Gastroesophageal sphincter (tissue), 4 donors: Measurements from ENCODE around the gene ARID1B. TPM values are rescaled to one million over a fixed set of nuclear protein-coding genes. Genes with fewer than 3 reads are reported as not detected.

ENCODE experiments used
- ATAC-seq: fragments of 150-250 bp; one replicate; pipeline ENCODE4 v1.9.1; 2016; ENCODE audit warnings: mild to moderate bottlenecking, moderate library complexity
- H3K27ac ChIP-seq, 4 donors: fragments of 200-600 bp; sonication (generic) in 3 of 4; 1 replicate in 3 of 4; 2 replicates in 1 of 4; pipeline ENCODE4 v1.5.1; 2016 to 2019
- H3K27me3 ChIP-seq: fragments of 200-600 bp; sonication (generic); one replicate; pipeline ENCODE4 v1.5.1; 2019
- H3K36me3 ChIP-seq, 2 donors: fragments of 200-600 bp; sonication (generic); one replicate each; pipeline ENCODE4 v1.5.1; 2019; ENCODE audit warnings: control low read depth in 1 of 2
- H3K4me1 ChIP-seq, 3 donors: fragments of 200-600 bp; sonication (generic); 1 replicate in 2 of 3; 2 replicates in 1 of 3; pipeline ENCODE4 v1.5.1; 2016 to 2019; ENCODE audit warnings: control low read depth in 2 of 3
- H3K4me3 ChIP-seq, 2 donors: fragments of 200-600 bp; sonication (generic); one replicate each; pipeline ENCODE4 v1.5.1; 2019; ENCODE audit warnings: mild to moderate bottlenecking in 1 of 2, moderate library complexity in 1 of 2
- H3K9me3 ChIP-seq, 3 donors: fragments of 200-600 bp; sonication (generic); one replicate each; pipeline ENCODE4 v1.5.1; 2017 to 2019; ENCODE audit warnings: control low read depth in 2 of 3
- EP300 ChIP-seq: sonication (generic); formaldehyde crosslinking; IDR thresholded peaks from one replicate; pipeline ENCODE4 v1.6.1; 2017; ENCODE audit warnings: antibody characterized with exemption, mild to moderate bottlenecking
- POLR2A ChIP-seq, 2 donors: fragments of 450-650 bp; IDR thresholded peaks; one replicate each; pipeline ENCODE4 v1.6.1; 2017; ENCODE audit warnings: antibody characterized with exemption in 2 of 2, mild to moderate bottlenecking in 2 of 2, moderate library complexity in 1 of 2
- POLR2AphosphoS5 ChIP-seq: sonication (generic); formaldehyde crosslinking; IDR thresholded peaks from one replicate; pipeline ENCODE4 v1.6.1; 2017; ENCODE audit warnings: antibody characterized with exemption
- WGBS, 2 donors: methylation state at CpG; one replicate each; pipeline ENCODE4 v1.1.5; 2018; ENCODE audit warnings: low coverage in 1 of 2; 5-methylcytosine and 5-hydroxymethylcytosine counted together
- total RNA-seq, 4 donors: library from RNA; depleted of rRNA; stranded (reverse); fragments of >200 nt; gene quantifications; one replicate each; pipeline ENCODE4 v1.1.0, GENCODE V29; 2016
- TF ChIP-seq, protein P1 (sequence below), 4 experiments: fragments of 200-600 bp in 2 of 4; fragments of 450-650 bp in 2 of 4; sonication (generic) in 1 of 4; IDR thresholded peaks; one replicate each; pipeline ENCODE4 v1.5.1; 2017 to 2019; ENCODE audit warnings: antibody characterized with exemption in 4 of 4, mild to moderate bottlenecking in 2 of 4, moderate library complexity in 2 of 4

Gene ARID1B
- total RNA-seq, 4 donors from 2014 or later: 40.0 to 106 (median 79.7) TPM

DNA sequence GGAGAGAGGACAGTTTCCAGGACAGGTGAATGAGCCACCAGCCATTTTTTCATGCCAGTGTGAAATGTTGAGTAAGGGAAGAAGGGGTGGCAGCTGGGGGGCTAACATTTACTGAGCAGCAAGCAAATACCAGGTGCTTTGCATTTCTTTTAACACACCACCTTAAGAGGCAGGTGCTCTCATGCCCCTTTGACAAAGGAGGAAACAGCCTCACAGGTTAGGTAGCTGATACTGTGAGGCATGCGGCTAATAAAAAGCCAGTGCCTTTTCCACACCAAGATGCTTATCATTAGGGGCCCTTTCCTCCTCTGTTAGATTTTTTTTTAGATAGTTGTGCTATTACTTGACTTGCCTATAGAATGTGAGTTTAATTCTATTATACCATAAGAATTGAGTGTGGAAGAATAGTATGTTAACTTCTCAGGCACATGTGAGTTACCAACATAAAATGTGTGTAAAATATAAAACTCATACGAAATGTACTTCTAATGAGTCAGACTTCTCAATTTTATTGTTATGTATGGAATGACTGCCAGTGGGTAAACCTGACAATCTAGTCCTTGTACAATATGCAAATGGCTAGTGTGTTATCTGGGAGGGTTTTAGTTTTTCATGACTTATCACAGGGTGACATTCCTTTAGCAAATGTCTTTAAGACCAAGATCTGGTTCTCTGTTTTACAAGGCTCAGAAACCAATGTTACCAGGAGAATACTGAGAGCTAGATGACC lies 286.2 kb downstream of the ARID1B start:
- no peak overlapping the region for H3K4me3 ChIP-seq
- H3K27ac ChIP-seq: no peak overlapping the region
- WGBS, 2 donors: 81 to 88% methylated on average over 2 of the region's 2 CpGs
- no peak for TF ChIP-seq POLR2A (IDR thresholded peaks at IDR 0.05)
- TF ChIP-seq EP300: no peak
- TF ChIP-seq POLR2AphosphoS5: no peak
- TF ChIP-seq, protein P1, sequence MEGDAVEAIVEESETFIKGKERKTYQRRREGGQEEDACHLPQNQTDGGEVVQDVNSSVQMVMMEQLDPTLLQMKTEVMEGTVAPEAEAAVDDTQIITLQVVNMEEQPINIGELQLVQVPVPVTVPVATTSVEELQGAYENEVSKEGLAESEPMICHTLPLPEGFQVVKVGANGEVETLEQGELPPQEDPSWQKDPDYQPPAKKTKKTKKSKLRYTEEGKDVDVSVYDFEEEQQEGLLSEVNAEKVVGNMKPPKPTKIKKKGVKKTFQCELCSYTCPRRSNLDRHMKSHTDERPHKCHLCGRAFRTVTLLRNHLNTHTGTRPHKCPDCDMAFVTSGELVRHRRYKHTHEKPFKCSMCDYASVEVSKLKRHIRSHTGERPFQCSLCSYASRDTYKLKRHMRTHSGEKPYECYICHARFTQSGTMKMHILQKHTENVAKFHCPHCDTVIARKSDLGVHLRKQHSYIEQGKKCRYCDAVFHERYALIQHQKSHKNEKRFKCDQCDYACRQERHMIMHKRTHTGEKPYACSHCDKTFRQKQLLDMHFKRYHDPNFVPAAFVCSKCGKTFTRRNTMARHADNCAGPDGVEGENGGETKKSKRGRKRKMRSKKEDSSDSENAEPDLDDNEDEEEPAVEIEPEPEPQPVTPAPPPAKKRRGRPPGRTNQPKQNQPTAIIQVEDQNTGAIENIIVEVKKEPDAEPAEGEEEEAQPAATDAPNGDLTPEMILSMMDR (IDR thresholded peaks at IDR 0.05): no peak
- peaks cover 7 to 44% (median 9%) of the 10 kb centered on the region in 3 donors for H3K4me1 ChIP-seq
- H3K9me3 ChIP-seq: no peaks in the 10 kb centered on the region
- H3K27me3 ChIP-seq: no peaks in the 10 kb centered on the region
- H3K36me3 ChIP-seq: no peaks in the 10 kb centered on the region
- no peak for ATAC-seq

DNA sequence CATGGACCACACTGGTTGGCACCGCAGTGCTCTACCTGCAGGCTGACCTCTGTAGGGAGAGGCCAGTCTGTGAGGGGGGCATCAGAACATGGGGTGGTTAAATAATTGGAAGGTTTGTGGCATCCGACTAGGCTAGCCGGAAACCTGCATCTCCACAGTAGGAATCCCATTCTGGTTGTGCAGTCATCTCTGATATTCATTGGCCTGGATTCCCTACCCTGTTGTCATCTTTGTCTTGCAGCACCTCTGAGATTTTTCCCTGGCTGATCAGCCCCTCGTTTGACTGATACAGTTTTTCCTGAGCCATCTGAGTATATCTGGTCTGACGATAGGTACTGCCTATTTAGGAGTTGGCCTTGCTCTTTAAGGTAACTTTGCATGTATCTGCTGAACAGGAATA lies 286.7 kb downstream of the ARID1B start:
- ATAC-seq: no peak
- Histone ChIP-seq H3K27me3 (no peaks in the 10 kb centered on the region), H3K36me3 (no peaks in the 10 kb centered on the region), H3K9me3 (no peaks in the 10 kb centered on the region), H3K27ac (no peak overlapping the region), H3K4me3 (no peak overlapping the region), H3K4me1 (peaks cover 7 to 50% (median 12%) of the 10 kb centered on the region in 3 donors)
- WGBS, 2 donors: 85 to 93% methylated on average over 5 of the region's 5 CpGs
- no peak for TF ChIP-seq POLR2A (IDR thresholded peaks at IDR 0.05)
- no peak for TF ChIP-seq EP300
- TF ChIP-seq POLR2AphosphoS5: no peak
- TF ChIP-seq, protein P1 (IDR thresholded peaks at IDR 0.05): no peak

DNA sequence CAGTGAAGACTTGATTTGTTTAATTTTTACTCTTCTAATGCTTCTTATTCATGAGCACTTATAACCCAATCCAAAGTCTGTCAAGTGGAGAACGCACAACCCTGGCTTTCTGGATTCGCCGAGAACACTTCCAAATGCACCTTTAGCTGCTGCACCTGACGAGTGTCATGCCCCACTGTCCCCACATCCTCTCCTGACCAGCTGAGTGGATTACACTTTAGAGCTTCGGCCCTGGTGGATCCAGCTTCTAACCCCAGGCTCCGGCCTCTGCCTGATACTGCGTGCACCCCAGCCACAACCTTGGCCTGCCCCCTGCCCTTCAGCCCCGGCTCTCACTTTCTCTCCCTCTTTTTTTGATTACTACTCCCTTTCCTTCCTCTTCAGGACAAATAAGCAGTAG lies 287.3 kb downstream of the ARID1B start:
- Histone ChIP-seq H3K4me3 (no peak overlapping the region), H3K36me3 (no peaks in the 10 kb centered on the region), H3K27me3 (no peaks in the 10 kb centered on the region), H3K9me3 (no peaks in the 10 kb centered on the region), H3K4me1 (peaks cover 6 to 50% (median 11%) of the 10 kb centered on the region in 3 donors), H3K27ac (no peak overlapping the region)
- WGBS, 2 donors: 59 to 84% methylated on average over 5 to 7 of the region's 8 CpGs
- ATAC-seq: no peak
- no peak for TF ChIP-seq EP300
- TF ChIP-seq, protein P1 (IDR thresholded peaks at IDR 0.05): no peak
- TF ChIP-seq POLR2AphosphoS5: no peak
- TF ChIP-seq POLR2A (IDR thresholded peaks at IDR 0.05): no peak

DNA sequence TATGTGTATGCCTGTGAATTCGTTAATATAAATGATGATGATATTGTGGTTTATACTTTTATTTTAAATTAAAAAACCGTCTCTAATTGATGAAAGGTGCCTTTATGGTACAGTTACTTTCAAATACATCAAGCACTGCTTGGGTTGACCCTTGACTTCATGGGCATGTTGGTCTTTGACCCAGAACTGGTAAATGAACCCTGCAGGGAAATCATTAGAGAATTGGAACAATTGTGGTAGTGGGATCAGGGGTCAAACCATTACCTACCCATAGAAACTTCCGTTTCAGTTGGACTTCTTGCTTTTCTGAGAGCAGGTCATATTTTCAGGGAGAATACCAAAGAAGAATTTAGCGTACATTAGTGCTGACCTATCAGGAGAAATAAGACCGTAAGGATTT lies 288.2 kb downstream of the ARID1B start:
- Histone ChIP-seq H3K27me3 (no peaks in the 10 kb centered on the region), H3K9me3 (no peaks in the 10 kb centered on the region), H3K4me1 (peaks cover 4 to 50% (median 10%) of the 10 kb centered on the region in 3 donors), H3K27ac (no peak overlapping the region), H3K4me3 (no peak overlapping the region), H3K36me3 (no peaks in the 10 kb centered on the region)
- no peak for ATAC-seq
- TF ChIP-seq, protein P1 (IDR thresholded peaks at IDR 0.05): no peak
- no peak for TF ChIP-seq EP300
- 85 to 89% methylated on average over 5 of the region's 5 CpGs for WGBS, 2 donors

DNA sequence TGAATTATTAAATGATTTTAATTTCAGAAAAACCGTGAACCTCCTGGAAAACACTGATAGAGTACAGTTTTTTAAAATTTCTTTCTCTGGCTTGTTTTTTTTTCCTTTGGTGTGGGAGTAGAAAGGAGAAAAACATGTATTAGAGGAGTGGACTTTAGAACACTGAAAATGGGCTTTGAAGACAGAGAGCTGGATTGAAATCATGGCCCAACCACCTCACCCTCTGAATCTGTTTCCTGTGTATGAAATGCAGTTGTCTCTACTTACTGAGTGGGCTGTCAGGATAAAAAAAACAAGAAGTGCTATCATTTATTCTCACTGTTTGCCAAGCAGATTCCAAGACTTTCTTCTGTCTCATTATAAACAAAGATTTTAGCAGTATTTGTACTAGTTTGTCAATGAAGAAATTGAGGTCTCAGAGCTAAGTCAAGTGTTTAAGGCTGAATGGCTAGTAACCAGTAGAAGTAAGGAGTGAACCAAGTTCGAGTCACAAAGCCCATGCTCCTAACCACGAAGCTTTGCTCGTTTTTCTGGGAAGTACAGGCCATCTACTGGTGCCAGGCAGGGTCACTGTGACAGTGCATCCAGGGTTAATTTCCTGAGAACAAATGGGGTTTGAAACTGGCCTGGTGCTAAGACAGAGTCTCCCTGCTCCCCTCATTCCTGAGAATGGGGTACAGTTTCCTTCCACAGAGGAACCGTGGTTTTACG lies 289.8 kb downstream of the ARID1B start:
- H3K4me3 ChIP-seq: no peak overlapping the region
- no peaks in the 10 kb centered on the region for H3K27me3 ChIP-seq
- no peaks in the 10 kb centered on the region for H3K9me3 ChIP-seq
- TF ChIP-seq EP300 (no peak), POLR2AphosphoS5 (no peak), POLR2A (IDR thresholded peaks at IDR 0.05) (no peak)
- TF ChIP-seq, protein P1 (IDR thresholded peaks at IDR 0.05): no peak
- peaks cover 10 to 56% (median 13%) of the 10 kb centered on the region in 3 donors for H3K4me1 ChIP-seq
- ATAC-seq: no peak
- 57 to 58% methylated on average over 4 to 6 of the region's 6 CpGs for WGBS, 2 donors
- H3K36me3 ChIP-seq: no peaks in the 10 kb centered on the region
- no peak overlapping the region for H3K27ac ChIP-seq
